HUDEP-2 (cell line): ENCODE results near the gene LUC7L.
"Not testable (repeated sequence)": the region's sequence is repeated elsewhere in the genome, so short reads cannot be mapped to it uniquely, and the experiment has no call there.

Source experiments
- DNase-seq, 76 experiments: peaks; one replicate each; lab custom pipeline; 2025; ENCODE audit not compliant: unreplicated experiment in 76 of 76; lab: John Stamatoyannopoulos, UW

The LUC7L gene

DNA sequence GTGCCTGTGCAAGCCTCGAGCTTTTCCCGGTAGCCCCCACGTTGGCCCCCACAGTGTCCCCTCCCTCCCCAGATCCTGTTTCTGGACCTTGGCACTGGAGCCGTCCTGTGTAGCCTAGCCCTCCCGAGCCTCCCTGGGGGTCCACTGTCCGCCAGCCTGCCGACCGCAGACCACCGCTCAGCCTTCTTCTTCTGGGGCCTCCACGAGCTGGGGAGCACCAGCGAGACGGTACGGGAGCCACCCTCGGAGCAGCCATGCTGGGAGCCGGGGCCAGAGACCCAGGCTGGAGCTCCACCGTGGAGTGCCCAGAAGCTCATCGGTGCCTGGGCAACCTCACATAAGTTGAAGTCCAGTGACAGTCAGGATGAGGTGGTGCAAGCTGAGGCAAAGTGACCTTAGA lies 34.7 kb upstream of the LUC7L start:
- DNase-seq = no peak

DNA sequence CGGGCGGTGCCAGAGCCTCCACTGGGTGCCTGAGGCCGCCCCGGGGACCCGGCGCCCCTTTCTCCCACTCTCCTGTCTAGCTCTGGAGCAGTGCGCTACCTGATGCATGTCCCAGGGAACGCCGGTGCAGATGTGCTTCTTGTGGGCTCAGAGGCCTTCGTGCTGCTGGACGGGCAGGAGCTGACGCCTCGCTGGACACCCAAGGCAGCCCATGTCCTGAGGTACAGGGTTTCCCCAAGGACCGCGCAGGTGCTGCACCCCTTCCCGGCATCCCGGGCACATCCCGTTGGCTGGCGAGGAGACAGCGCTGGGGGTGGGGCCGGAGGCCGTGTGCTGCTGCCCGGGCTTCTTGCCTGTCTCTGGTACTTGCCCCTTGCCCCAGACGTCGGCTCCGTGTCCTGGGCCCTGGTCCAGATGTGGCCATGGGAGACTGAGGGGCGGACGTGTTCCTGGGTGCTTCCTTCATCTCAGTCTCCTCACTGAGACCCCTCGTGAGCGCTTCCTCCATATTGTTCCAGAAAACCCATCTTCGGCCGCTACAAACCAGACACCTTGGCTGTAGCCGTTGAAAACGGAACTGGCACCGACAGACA lies 34.0 kb upstream of the LUC7L start:
- DNase-seq = no peak

DNA sequence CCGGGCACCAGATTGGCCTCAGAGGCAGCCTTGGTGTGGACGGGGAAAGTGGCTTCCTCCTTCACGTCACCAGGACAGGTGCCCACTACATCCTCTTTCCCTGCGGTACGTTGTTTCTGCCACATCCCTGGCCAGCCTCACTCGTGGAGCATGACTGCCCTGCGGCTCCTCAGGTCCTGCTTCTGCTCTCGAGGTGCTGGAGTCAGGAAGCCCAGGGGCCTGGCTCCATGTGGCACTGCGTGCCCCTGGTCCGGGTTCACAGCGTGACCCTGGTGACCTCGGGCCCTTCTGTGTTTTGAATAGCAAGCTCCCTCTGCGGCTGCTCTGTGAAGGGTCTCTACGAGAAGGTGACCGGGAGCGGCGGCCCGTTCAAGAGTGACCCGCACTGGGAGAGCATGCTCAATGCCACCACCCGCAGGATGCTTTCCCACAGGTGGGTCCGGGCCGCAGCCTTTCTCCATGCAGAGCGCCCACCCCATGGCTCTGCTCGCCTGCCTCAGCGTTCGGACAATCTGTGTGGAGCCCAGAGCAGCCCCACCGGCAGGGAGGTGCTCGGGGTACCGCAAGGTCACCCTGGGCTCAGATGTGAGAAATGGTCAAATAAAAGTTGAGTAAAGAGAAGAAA lies 33.0 kb upstream of the LUC7L start:
- DNase-seq = no peak

DNA sequence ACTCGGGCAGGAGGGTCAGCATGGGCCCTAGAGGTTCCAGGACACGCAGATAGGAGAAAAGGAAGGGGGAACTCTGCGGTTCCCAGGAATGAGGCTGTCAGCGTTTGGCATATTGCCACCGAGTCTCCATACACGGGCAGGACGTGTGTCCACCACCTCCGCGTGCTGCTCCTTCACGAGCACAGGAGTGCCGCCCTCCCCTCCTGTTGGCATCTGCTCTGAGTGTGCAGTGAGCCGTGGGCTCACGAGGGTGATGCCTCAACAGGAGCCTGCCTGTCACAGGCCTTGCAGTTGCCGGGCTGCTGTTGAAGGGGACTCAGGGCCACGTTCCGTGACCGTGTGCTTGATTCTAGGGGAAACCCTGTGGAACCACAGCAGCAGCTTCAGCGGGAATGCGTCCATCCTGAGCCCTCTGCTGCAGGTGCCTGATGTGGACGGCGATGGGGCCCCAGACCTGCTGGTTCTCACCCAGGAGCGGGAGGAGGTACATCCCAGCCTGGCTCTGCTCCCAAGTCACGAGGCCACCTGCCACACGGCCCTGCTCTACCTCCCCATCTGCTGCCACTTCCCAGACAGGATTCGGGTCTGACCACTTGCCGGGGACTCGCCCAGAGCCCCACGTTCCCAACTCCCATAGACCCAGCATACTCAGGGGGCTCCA lies 31.9 kb upstream of the LUC7L start:
- no peak for DNase-seq

DNA sequence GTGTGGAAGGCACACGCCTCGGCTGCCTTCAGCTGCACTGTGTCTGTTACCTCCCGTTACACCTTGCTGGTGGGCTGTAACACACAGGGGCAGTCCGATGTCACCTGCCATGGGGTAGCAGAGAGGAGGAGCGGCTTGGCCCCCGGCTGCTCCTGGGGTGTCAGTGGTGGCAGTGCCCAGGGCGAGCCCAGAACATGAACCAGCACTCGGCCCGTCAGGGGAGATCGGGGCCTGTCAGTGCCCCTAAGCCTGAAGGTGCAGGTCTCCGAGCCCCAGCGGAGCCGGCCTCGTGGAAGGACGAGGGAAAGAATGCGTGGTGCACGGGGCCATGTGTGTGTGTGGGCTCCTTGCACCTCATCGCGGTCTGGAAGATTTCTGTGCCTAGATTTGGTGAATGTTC lies 31.1 kb upstream of the LUC7L start:
- DNase-seq = no peak

DNA sequence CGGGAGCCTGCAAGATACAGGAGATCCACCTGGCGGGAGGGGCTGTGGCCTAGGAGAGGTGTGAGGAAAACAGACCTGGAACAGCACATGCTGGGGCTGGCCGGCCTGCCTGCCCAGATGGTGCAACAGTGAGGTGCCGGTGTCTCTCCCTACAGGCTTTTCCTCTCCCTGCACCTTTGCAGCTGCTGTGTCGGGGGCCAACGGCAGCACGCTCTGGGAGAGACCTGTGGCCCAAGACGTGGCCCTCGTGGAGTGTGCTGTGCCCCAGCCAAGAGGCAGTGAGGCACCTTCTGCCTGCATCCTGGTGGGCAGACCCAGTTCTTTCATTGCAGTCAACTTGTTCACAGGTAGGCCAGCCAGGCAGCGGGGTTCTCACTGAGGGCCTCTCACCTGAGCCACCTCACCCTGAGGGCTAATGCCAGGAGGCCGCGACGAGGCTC lies 30.6 kb upstream of the LUC7L start:
- DNase-seq = no peak

DNA sequence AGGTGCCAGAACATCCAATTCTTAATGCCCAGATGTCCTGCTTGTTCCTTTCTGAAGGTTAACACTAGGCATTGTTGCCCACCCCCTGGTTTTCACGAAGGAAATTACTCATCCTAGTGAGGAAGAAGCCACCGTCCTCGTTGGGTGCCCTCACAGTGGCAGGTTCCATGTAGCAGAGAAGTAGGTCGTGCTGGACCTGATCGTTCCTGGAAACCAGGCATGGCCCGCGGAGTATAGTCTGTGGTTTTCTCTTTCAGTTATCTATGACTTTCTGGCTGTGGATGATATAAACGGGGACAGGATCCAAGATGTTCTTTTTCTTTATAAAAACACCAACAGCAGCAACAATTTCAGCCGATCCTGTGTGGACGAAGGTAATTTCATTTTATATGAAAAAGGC lies 30.0 kb upstream of the LUC7L start:
- peak in 6 of 76 experiments; percentile 7 to 53 (median 30) for DNase-seq

DNA sequence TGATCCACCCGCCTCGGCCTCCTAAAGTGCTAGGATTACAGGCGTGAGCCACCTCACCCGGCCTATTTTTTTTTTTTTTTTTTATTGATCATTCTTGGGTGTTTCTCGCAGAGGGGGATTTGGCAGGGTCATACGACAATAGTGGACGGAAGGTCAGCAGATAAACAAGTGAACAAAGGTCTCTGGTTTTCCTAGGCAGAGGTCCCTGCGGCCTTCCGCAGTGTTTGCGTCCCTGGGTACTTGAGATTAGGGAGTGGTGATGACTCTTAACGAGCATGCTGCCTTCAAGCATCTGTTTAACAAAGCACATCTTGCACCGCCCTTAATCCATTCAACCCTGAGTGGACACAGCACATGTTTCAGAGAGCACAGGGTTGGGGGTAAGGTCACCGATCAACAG lies 28.8 kb upstream of the LUC7L start:
- not testable (repeated sequence) for DNase-seq

DNA sequence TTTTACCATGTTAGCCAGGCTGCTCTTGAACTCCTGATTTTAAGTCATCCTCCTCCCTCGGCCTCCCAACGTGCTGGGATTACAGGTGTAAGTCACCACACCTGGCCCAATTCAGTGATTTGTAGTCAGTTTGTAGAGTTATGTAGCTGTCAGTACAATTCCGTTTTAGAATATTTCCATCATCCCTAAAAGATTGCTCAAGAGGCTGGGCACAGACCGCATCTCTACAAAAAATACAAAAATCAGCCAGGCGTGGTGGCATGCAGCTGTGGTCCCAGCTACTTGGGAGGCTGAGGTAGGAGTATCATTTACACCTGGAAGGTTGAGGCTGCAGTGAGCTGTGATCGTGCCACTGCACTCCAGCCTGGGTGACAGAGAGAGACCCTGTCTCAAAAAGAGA lies 25.9 kb upstream of the LUC7L start:
- no peak for DNase-seq

DNA sequence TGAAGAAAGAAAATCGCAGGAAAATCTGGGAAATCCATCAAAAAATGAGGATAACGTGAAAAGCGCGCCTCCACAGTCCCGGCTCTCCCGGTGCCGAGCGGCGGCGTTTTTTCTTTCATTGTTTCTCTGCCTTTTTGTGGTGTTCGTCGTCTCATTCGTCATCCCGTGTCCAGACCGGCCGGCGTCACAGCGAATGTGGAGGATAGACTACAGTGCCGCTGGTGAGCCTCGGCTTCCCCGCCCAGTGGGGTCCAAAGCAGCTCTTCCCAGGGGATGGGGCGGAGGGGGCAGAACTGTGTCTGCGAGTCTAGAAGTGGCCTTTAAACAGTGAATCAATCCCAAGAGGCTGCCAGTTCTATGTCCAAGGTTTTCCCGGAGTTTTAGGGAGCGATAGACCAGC lies 25.2 kb upstream of the LUC7L start:
- no peak for DNase-seq

DNA sequence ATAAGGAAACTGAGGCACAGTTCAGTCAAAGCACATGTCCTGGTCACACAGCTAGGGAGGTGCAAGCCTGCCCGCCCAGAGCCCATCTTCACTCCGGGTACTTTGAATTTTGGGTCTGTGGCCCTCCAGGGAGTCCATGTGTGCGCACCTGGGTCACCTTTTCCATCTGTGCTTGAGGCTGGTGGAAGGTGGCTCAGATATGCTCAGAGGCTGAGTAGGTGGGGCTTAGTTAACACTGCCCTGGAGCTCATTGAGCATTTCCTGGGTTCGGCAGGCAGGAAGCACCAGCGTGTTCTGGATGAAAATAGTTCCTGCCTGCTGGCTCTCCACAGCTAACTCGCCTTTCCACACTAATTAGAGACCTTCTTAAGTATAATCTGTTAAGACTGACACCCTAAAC lies 24.6 kb upstream of the LUC7L start:
- DNase-seq = no peak

DNA sequence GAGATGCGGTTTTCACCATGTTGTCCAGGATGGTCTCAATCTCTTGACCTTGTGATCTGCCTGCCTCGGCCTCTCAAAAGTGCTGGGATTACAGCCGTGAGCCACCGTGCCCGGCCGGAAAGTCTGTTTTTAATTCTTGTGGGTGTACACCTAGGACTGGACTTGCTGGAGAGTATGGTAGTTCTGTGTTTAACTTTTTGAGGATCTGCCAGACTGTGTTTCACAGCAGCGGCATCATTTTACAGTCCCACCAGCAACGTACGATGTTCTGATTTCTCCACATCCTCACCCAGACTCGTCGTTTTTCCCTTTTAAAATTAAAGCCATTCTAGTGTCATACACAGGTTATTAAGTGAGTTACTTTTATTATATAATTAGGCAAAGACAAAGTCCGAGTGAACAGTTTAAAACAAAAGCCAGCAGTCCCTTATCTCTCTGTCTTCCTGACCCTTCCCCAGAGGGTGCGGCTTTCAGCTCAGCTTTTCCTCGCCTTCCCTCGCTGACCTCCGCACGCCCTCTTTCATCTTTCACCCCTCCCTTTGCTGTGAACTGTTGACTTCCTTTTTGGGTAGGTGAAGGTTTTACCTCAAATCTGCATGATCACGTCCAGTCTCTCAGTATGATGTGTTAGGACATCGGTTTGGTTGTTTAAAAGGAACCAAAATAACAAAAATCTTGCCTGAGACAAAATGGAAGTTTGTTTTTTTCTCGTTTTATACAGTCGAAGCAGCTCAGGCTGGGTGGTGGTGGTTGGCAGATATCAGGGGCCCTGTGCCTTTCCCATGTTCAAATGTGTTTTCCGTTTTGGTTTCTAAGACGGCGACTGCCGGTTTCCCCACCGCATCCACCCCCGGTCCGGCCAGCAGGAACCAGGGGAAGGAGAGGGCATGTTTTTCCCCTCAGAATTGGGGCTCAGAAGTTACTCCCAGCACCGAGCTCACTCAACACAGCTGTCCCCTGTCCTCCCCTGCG lies 23.4 kb upstream of the LUC7L start:
- no peak for DNase-seq

DNA sequence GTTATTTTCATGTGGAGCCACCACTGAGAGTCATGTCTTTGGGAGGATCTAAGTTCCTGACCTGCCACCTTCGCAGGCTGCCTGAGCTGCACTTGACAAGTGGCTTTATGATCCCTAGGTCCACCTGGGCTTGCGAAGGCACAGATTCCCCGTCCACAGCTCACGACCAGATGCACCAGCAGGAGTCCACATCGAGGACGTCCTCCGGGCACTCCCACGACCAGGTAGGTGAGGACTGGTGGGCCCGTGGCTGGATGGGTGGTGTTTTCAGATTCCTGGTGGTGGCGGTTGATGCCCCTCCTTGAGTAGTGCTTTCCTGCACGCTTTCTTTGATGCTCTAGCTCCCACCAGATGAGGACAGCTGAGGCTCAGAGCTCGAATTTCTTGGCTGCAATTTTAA lies 20.2 kb upstream of the LUC7L start:
- no peak for DNase-seq

DNA sequence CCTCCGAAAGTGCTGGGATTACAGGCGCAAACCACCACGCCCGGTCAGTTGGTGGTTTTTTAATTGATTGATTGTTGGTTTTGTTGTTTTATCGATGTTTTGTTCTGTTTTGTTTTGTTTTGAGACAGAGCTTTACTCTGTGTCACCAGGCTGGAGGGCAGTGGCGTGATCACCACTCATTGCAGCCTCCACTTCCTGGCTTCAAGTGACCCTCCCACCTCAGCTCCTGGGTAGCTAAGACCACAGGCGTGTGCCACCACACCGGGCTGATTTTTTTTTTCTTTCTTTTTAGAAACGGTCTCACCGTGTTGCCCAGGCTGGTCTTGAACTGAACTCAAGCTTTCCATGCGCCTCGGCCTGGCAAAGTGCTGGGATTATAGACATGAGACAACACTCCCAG lies 17.8 kb upstream of the LUC7L start:
- no peak for DNase-seq

DNA sequence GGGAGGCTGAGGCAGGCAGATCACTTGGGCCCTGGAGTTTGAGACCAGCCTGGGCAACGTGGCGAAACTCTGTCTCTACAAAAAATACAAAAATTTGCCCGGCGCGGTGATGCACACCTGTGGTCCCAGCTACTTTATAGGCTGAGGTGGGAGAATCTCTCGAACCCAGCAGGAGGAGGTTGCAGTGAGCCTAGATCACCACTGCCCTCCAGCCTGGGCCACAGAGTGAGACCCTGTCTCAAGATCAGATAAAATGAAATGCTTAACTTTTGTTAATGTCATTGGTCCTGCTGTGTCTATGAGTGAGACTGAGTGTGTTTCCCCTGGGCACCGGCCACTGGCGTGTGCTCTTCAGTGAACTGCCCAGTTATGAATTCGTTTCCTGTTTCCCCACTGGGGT lies 15.9 kb upstream of the LUC7L start:
- DNase-seq = no peak

DNA sequence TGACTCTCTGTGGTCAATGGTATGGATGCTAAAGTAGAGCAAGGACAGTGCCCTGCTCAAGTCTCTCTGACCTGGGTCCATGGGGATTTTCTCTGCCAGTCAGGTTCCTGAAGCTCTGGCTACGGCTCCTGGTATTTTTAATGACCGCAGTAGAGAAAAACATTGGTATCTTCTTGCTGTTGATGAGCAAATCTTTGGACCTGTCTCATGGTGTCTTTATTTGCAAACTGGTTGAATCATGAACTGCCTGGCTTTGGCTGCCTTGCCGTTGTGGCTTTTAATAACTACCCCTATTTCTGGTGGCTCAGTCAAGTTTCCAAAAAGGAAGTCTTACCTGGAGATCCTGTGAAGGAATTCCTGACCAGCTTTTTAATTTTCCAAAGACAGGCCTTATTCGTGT lies 14.1 kb upstream of the LUC7L start:
- no peak for DNase-seq

DNA sequence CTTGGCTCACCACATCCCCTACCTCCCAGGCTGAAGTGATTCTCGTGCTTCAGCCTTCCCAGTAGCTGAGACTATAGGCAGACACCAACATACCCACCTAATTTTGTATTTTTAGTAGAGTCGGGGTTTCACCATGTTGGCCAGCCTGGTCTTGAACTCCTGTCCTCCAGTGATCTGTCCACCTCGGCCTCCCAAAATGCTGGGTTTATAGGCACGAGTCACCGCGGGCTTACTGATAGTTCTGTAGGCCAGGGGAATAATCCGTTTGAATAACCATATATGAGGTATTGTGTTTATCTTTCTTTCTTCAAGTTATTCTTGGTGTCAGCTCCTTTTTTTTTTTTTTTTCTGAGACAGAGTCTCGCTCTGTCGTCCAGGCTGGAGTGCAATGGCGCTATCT lies 13.0 kb upstream of the LUC7L start:
- DNase-seq = no peak

DNA sequence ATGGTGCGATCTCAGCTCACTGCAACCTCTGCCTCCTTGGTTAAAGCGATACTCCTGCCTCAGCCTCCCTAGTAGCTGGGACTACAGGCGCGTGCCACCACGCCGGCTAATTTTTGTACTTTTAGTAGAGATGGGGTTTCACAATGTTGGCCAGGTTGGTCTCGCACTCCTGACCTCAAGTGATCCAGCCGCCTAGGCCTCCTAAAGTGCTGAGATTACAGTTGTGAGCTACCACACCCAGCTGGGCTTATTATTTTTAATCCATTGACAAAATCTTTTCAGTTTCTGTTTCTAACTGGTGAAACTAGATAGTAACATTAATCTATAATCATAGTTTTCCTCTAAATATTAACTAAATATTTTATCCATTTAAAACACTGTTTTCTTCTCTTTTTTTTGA lies 11.3 kb upstream of the LUC7L start:
- DNase-seq = no peak

DNA sequence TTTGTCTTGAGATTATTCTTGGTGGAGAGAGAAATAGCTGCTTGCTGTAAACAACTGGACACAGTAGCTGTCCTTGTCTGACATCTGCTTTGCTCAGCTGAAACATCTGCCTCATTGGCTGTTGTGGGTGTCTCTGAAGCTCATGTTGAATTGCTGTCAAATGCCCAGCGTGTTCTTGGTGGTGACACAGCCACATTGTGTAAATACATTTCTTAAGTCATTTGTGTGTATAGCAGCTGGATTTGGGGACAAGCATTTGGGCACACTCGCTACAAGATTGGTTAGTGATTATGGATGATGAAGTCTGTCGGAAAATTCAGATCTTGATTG lies 10.7 kb upstream of the LUC7L start:
- DNase-seq = no peak

DNA sequence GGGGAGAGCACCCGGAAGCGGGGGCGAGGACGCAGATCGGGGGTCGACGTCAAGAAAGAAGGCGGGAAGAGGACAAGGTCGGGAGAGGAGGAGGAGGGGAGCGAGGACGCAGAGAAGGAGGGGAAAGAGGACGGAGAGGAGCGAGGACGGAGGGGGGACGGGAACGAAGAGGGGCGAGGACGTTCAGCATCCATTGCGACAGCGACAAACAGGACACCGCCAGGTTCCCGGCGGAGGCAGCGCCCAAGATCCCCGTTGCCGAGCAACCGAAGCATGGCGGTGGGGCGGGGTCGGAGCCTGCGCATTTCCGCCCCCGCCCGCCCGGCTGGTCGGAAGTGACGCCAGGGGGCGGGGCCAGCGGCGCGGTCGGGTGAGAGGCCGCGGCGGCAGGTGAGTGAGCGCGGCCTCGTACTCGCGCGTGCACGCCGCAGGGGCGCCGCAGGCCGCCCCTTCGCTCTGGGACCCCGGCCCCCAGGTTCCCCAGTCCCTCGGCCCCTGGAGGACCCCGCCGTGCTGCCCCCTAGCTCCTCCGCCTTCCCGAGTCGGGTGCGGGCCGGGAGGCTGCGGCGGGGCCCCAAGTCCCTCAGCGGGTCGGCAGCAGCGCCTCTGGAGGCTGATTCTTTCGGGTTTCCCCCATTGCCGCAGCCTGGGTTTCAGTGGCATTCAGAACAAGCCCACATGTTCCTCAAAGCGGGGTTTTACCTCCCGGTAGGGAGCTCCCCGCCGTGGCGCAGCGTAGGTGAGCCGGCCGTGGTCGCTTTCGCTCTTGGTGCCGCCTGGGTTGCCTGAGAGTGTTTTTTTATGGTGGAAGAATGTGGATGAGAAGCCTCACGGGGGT lies 5.4 kb upstream of the LUC7L start, which contains the start of gene FAM234A:
Gene FAM234A, plus strand, starts transcription at position 354 of the 838 bp plus-strand sequence. CDS start 19,593 bp downstream, outside the sequence.
- peak in 75 of 76 experiments; percentile 31 to 95 (median 84) for DNase-seq
